Hepatocyte (in vitro differentiated cells): ENCODE measurements around the gene CDH4.

Source experiments
- EZH2 ChIP-seq: fragments of 200-600 bp; sonication (generic); IDR thresholded peaks from 2 replicates; pipeline ENCODE4 v1.6.1; 2016; ENCODE audit warnings: antibody characterized with exemption, mild to moderate bottlenecking, borderline replicate concordance
- TF ChIP-seq, protein P1 (sequence below): fragments of 200-600 bp; sonication (generic); IDR thresholded peaks from 2 replicates; pipeline ENCODE4 v1.5.1; 2016; ENCODE audit warnings: antibody characterized with exemption, mild to moderate bottlenecking; ENCODE audit not compliant: poor library complexity

DNA sequence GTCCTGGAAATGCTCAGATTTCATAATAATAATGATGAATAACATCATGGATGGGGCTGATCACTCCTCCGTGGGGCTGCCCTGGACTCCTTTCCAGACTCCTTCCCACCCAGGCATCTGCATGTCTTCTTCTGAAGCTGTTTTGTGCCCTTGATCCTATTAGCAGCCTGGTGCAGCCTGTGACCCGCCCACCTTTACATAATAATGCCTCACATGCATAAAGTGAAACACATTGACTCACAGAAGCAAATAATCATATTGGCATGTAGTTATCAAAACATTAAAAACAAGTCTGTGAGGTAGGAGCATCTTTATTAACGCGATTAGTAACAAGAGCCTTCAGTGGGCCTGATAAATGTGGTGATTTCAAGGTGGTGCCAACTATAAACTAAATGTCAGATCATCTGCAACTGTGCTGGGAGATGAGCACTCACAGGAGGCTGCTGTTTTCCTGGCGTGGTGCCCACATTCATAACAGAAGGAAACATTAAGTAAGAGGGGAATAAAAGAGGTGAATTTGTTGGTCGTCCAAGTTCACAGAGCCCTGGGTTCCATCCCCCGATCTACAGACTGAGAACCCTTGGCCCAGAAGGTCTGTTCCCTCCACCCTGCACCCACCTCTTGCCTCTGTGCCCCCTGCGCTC lies 344.7 kb downstream of the CDH4 start:
- TF ChIP-seq, protein P1, sequence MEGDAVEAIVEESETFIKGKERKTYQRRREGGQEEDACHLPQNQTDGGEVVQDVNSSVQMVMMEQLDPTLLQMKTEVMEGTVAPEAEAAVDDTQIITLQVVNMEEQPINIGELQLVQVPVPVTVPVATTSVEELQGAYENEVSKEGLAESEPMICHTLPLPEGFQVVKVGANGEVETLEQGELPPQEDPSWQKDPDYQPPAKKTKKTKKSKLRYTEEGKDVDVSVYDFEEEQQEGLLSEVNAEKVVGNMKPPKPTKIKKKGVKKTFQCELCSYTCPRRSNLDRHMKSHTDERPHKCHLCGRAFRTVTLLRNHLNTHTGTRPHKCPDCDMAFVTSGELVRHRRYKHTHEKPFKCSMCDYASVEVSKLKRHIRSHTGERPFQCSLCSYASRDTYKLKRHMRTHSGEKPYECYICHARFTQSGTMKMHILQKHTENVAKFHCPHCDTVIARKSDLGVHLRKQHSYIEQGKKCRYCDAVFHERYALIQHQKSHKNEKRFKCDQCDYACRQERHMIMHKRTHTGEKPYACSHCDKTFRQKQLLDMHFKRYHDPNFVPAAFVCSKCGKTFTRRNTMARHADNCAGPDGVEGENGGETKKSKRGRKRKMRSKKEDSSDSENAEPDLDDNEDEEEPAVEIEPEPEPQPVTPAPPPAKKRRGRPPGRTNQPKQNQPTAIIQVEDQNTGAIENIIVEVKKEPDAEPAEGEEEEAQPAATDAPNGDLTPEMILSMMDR, result no peak
- TF ChIP-seq EZH2, result no peak
